Activated CD4-positive, alpha-beta T cell treated with anti-CD3 and anti-CD28 coated beads for 48 hours (primary cell): ENCODE measurements around the gene CEMP1.
"Not testable (repeated sequence)": the region's sequence is repeated elsewhere in the genome, so short reads cannot be mapped to it uniquely, and the experiment has no call there.

Experiments
- DNase-seq: peaks from one replicate; pipeline ENCODE4 v3.0.0-alpha.2; 2020

CEMP1 gene

DNA sequence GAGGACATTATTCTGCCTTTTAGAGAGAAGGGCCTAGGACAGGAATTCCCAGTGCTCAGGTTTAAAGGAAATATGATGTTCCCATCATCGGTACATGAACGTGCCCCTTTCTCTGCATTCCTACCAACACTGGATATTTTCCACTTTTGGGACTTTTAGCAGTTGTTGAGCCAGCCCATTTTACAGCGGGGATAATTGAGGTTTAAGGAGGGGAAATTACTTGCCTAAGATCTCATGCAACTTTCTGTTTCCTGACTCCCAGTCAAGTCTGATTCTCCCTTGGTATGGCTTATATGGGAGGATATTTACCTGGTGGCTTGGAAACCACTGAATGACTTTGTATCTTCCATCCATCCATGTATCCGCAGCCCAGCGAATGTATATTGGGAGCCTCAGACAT, 3.1 kb upstream of the CEMP1 start:
- not testable (repeated sequence) for DNase-seq

DNA sequence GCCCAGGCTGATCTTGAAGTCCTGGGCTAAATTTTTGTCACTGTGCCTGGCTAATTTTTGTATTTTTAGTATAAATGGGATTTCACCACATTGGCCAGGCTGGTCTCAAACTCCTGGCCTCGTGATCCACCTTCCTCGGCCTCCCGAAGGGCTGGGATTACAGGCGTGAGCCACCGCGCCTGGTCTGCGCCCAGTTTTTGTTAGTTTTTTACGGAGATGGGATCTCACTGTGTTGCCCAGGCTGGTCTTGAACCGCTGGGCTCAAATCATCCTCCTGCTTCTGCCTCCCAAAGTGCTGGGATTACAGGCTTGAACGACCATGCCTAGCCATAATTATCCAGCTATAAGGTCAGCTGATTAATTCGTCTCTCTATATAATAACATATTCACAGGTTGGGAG, 2.7 kb upstream of the CEMP1 start:
- DNase-seq: no peak

DNA sequence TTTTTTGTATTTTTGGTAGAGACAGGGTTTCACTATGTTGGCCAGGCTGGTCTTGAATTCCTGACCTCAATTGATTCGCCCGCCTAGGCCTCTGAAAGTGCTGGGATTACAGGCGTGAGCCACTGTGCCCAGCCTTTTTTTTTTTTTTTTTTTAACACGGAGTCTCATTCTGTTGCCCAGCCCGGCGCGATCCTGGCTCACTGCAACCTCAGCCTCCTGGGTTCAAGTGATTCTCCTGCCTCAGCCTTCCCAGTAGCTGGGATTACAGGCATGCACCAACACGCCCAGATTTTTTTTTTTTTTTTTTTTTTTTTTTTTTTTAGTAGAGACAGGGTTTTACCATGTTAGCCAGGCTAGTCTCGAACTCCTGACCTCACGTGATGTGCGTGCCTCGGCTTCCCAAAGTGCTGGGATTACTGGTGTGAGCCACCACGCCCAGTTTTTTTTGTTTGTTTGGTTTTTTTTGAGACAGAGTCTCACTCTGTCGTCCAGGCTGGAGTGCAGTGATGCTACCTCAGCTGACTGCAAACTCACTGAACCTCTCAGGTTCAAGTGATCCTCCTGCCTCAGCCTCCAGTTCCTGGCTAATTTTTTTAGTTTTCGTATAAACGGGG, 2.0 kb upstream of the CEMP1 start:
- DNase-seq: not testable (repeated sequence)

- peak; percentile 78 for DNase-seq
Measured at GRCh38 chr16:2532494-2533141, 1.4 kb upstream of the CEMP1 start.

GRCh38 chr16:2531696-2532493, 687 bp upstream of the CEMP1 start:
- peak; percentile 99 for DNase-seq

GRCh38 chr16:2530629-2531318, 434 bp downstream of the CEMP1 start:
- DNase-seq: no peak

DNA sequence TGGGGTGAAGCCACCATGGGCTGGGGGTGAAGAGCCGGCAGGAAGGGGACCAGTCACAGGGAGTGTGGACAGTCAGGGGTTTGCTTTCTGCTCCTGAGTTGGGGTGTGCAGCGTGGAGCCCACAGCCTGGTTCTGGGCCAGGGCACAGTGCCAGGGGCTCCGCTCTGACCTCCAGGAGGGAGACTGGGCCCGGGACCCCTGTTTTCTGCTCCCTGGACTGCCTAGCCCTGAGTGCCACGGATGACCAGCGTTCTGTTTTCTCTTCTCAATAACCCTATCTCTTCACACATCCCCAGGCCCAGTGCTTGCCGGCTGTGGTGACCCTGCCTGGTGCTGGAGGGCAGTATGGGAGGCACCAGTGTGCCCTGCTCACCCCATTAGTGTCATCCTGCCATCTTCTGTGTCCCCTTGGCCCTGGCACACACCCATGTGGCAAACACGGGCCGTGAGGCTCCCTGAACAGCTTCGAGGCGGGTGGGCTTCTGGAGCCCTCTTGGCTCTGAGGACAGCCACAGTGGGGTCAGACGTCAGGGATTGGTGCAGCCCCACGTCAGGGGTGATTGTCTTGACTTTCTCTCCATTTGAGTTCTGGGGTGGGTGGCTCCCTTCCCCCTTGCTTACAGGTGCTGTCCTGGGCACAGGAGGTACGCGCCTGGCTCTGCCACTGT, 1.1 kb downstream of the CEMP1 start:
- DNase-seq: no peak

DNA sequence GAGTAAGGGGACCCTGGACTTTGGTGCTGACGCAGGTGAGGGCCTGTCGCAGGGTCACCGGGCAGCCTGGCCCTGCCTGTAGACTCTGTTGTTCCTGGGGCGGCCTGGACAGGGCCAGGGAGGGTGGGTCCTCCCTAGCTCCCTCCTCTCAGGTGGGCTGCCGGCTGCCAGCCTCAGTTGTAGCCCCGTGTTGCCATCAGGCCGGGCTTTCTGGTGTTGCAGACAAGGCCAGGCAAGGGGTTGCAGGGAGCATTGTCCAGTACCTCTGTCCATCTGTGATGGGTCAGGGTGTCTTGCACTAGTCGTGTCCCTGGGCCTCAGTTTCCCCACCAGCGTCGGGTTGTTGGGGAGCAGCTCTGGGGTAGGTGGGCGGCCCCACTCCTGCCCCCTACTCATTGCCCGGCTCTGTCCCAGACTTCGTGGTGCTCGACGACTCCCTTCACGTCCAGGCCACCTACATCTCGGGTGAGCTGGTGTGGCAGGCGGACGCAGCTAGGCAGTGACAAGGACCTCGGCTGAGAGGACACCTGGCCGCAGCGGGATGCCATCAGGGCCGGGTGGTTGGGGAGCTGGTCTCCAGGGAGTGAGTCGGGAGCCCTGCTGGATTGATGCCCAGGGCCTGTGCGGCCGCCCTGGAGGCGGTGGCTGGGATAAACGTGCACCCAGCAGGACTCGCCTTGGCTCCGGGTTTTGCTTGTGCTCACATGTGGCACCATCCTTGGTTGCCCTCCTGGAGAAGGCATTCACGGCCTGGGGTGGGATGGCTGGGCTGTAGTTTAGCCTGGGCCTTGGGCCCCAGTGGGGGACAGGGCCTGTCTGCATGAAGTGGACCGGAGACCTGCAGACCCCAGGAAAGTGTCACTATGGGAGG, 1.9 kb downstream of the CEMP1 start:
- DNase-seq: no peak

DNA sequence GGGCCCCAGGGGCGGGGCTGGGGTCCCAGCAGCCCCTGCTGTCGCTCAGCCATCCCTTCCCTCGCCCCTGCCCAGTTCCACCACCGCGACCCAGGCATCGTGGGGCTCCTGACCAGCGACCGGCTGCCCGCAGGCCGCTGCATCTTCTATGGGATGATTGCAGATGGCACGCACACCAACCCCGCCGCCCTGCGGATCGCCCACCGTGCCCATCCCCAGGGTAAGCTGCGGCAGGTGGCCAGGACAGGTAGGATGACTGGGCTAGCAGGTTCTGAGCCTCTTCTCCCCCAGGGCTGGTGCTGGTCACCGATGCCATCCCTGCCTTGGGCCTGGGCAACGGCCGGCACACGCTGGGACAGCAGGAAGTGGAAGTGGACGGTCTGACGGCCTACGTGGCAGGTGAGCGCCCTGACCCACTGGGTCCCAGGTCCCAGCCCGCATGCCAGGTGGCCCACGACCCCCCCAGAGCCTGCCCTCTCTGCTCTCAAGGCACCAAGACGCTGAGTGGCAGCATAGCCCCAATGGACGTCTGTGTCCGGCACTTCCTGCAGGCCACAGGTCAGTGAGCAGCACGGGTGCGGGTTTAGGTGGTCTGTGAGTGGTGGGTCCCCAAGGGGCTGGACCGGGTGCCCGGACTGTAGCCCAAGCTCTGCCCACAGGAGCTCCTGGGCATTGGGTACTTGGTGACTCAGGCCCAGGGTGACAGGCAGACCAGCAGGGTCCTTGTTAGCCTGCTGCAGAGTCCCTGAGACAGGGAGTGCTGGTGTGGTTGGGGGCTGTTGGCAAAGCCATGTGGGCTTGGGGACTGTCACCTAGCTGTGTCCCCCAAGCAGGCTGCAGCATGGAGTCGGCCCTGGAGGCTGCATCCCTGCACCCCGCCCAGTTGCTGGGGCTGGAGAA, 2.8 kb downstream of the CEMP1 start:
- DNase-seq: no peak

- DNase-seq: no peak
Measured at GRCh38 chr16:2527784-2528100, 3.5 kb downstream of the CEMP1 start.

DNA sequence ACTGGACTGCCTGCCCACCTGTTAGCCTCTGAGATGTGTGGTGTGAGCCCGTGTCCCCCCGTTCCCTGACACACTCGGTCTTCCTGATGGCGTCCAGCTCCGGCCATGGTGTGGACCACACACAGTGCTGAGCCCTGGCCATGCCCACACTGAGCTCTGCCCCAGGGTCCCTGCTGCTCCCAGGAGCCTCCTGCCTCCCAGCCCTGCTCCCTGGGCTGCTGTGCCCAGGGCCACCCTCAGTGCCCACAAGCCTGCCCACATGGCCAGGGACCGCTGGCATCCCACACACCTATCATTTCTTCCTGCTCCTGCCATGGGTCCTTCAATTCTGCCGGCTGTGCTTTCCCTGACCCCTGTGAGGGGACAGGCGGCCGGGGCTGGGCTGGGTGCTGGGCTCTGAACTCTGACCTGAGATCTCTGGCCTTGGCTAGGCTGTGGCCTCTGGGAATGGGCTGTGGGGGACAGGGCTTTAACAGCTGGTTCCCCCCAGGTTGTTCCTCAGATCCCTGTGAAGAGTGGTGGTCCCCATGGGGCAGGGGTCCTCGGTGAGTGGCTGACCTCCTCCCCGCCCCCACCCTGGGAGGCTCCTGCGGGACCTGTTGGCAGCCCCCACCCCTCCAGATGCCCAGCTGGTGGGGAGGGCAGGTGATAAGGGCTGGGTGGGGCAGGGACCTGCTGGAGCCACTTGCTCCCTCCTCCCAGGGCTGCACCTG, 4.0 kb downstream of the CEMP1 start:
- DNase-seq: no peak

DNA sequence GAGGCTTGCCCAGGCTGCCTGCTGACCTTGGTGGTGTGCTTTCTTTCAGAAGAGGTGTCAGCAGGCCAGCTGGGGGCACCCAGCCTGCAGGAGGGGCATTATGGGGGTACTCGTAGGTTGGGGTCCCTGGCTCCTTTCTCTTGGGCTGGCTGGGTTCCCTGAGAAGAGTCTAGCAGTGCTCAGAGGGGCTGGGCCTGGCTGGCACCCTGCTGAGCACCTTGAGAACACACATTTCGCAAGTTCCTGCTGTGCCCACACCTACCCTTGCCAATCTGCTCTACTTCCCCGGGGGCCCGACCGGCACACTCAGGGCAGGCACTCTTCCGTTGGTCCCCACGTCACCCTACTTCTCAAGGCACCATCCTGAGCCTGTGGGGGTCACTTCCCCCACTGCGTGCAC, 5.1 kb downstream of the CEMP1 start:
- DNase-seq: no peak

DNA sequence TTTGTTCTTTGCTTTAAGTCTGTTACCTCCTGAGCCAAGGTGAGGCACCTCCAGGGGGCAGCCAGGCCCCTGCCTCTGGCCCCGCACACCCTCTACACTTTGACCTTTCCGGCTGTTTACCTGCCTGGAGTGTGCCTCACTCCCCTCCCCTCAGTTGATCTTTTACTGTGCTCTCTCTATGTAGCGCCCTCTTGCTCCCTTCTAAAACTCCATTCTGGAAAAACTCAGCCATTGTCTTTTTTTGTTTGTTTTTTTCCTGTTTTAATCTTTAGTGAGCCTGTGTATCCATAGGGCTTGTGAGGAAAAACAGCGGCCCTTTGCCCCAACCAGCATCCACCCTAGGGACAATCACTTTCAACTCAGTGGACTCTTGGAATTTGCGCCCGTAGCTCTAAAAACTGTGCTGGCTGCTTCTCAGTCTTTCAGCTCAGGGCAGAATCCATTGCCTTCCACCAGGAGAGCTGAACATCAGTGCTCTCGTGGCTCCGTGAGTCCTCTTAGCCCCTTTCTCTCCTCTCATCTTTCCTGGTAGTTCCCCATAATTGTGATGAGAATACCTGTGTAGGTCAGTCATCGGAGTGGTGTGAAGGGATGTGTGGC, 6.8 kb downstream of the CEMP1 start:
- DNase-seq: no peak

GRCh38 chr16:2523801-2524231, 7.4 kb downstream of the CEMP1 start:
- DNase-seq: no peak

- DNase-seq: peak; percentile 64
Measured at GRCh38 chr16:2520784-2521531, 10.2 kb downstream of the CEMP1 start.

GRCh38 chr16:2520097-2520783, 11.0 kb downstream of the CEMP1 start, which contains the start of gene AMDHD2:
Gene AMDHD2 (plus strand): TSS chr16:2520371. CDS start chr16:2520459, 88 bp downstream.
- DNase-seq: peak; percentile 94

DNA sequence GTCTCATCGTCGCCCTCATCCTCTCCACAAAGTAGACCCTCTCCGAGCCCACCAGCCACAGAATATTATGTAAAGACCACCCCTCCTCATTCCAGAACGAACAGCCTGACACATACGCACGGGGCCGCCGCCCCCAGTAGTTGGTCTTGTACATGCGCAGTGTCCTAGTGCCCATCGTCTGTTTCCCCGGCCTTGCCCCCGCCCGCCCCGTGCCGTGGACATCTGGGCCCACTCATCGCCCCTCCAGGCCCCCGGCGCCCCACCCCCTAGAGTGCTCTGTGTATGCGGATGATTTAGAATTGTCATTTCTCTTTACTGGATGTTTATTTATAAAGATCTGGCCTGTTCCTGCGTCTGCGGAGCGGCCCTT, 11.5 kb downstream of the CEMP1 start:
- DNase-seq: no peak
